HepG2 (cell line): ENCODE data around the gene OR4D9. TPM values are rescaled to one million over a fixed set of nuclear protein-coding genes. Genes with fewer than 3 reads are reported as not detected.
A peak's percentile ranks its signal among the peaks of the same experiment; 100 is the strongest.

ENCODE experiments used
- E2F5 ChIP-seq: sonication (generic); formaldehyde crosslinking; conservative IDR thresholded peaks from 2 replicates; pipeline ENCODE4 v1.4.0; 2020; ENCODE audit warnings: missing genetic modification reagents
- EHMT2 ChIP-seq: fragments of 200-600 bp; sonication (generic); IDR thresholded peaks from 2 replicates; pipeline ENCODE4 v1.7.0; 2017; ENCODE audit warnings: antibody characterized with exemption, low read depth, low read length, borderline replicate concordance
- FOXJ3 ChIP-seq: sonication (generic); formaldehyde crosslinking; IDR thresholded peaks from 2 replicates; pipeline ENCODE4 v1.4.0; 2020; ENCODE audit warnings: missing genetic modification reagents, mild to moderate bottlenecking, borderline replicate concordance
- FUBP1 ChIP-seq: sonication (generic); formaldehyde crosslinking; IDR thresholded peaks from 2 replicates; pipeline ENCODE4 v1.5.1; 2020; ENCODE audit warnings: missing genetic modification reagents, mild to moderate bottlenecking, borderline replicate concordance
- GPN1 ChIP-seq: sonication (generic); formaldehyde crosslinking; IDR thresholded peaks from 2 replicates; pipeline ENCODE4 v1.5.1; 2020; ENCODE audit warnings: missing genetic modification reagents, borderline replicate concordance
- MIER2 ChIP-seq: IDR thresholded peaks from 2 replicates; pipeline ENCODE4 v1.6.1; 2016; ENCODE audit warnings: missing biosample characterization, missing genetic modification reagents
- MTA3 ChIP-seq: sonication (generic); formaldehyde crosslinking; IDR thresholded peaks from 2 replicates; pipeline ENCODE4 v1.4.0; 2020; ENCODE audit warnings: missing genetic modification reagents
- NONO ChIP-seq, 2 experiments: fragments of 450-650 bp in 1 of 2; sonication (generic) in 1 of 2; formaldehyde crosslinking in 1 of 2; IDR thresholded peaks in 1 of 2; conservative IDR thresholded peaks in 1 of 2; 2 replicates each; pipeline versions ENCODE4 v1.6.1 to v1.8.0; 2017 to 2022; ENCODE audit warnings: mild to moderate bottlenecking in 1 of 2, missing genetic modification reagents in 1 of 2, moderate library complexity in 1 of 2
- PHF8 ChIP-seq: sonication (generic); formaldehyde crosslinking; IDR thresholded peaks from 2 replicates; pipeline ENCODE4 v1.5.0; 2020; ENCODE audit warnings: missing genetic modification reagents
- REST ChIP-seq, 2 experiments: IDR thresholded peaks; 2 replicates each; pipeline ENCODE4 v1.6.1; 2011 to 2012; ENCODE audit warnings: low read length in 2 of 2, borderline replicate concordance in 1 of 2, low read depth in 1 of 2, mild to moderate bottlenecking in 1 of 2, moderate library complexity in 1 of 2
- TERF1 ChIP-seq: sonication (generic); formaldehyde crosslinking; IDR thresholded peaks from 2 replicates; pipeline ENCODE4 v1.8.0; 2022; ENCODE audit warnings: mild to moderate bottlenecking, missing genetic modification reagents, moderate library complexity
- THAP9 ChIP-seq: sonication (generic); formaldehyde crosslinking; IDR thresholded peaks from 2 replicates; pipeline ENCODE4; 2020; ENCODE audit warnings: missing genetic modification reagents, mild to moderate bottlenecking, borderline replicate concordance
- ZNF337 ChIP-seq: sonication (generic); formaldehyde crosslinking; IDR thresholded peaks from 2 replicates; pipeline ENCODE4 v1.5.1; 2020; ENCODE audit warnings: missing genetic modification reagents, low read depth, mild to moderate bottlenecking, borderline replicate concordance
- ZNF441 ChIP-seq: sonication (generic); formaldehyde crosslinking; IDR thresholded peaks from 2 replicates; pipeline ENCODE4 v1.7.0; 2021; ENCODE audit warnings: missing genetic modification reagents, borderline replicate concordance
- ZNF800 ChIP-seq: sonication (generic); formaldehyde crosslinking; IDR thresholded peaks from 2 replicates; pipeline ENCODE4 v1.4.0; 2020; ENCODE audit warnings: missing genetic modification reagents
- polyA plus RNA-seq, 8 experiments: library from polyadenylated mRNA; depleted of rRNA in 3 of 8; stranded (reverse) in 7 of 8; unstranded in 1 of 8; fragments of >200 nt; fragmentation: Illumina TruSeq in 4 of 8; extraction: Trizol in 4 of 8; gene quantifications; 2 replicates each; pipeline versions ENCODE4 v1.2.1 to v1.2.3, GENCODE V29; 2011 to 2016; ENCODE audit warnings: low read depth in 4 of 8, missing spikeins in 1 of 8, mixed read lengths in 1 of 8; ENCODE audit not compliant: insufficient read depth in 1 of 8
- total RNA-seq, 5 experiments: library from RNA; depleted of rRNA; stranded (reverse); fragments of >200 nt; fragmentation: Illumina TruSeq; extraction: Trizol; gene quantifications; 2 replicates each; pipeline ENCODE4 v1.2.3, GENCODE V29; 2016; ENCODE audit warnings: low read depth in 1 of 5

Gene OR4D9
- total and polyA plus RNA-seq, 2 of the 13 experiments (the other 11 are each of a cell fraction or from before 2014, with no cell fraction given): not detected

- TF ChIP-seq THAP9 (CRISPR knock-in tag): peak; percentile 64; the same call in 1 of the 2 replicates
- peak; percentile 79 for TF ChIP-seq E2F5 (CRISPR knock-in tag)
- TF ChIP-seq FUBP1: no peak
- TF ChIP-seq NONO (IDR thresholded peaks at IDR 0.05): no peak
- TF ChIP-seq NONO (CRISPR knock-in tag; conservative IDR thresholded peaks at IDR 0.05): peak; percentile 38; the same call in 1 of the 2 replicates
- TF ChIP-seq ZNF337 (CRISPR knock-in tag): no peak
- peak; percentile 60 for TF ChIP-seq FOXJ3
- TF ChIP-seq REST (IDR thresholded peaks at IDR 0.05; ENCODE audit: borderline replicate concordance in 1 of 2, low read depth in 1 of 2, low read length in 2 of 2): no peak; a peak in 1 of 4 replicates
- no peak for TF ChIP-seq EHMT2
- TF ChIP-seq MIER2 (CRISPR knock-in tag): no peak
- peak; percentile 61; the same call in 1 of the 2 replicates for TF ChIP-seq ZNF800
- no peak for TF ChIP-seq ZNF441 (CRISPR knock-in tag)
- TF ChIP-seq PHF8: peak; percentile 43
- TF ChIP-seq TERF1 (CRISPR knock-in tag): 0 out of 2 replicates have a peak, but pooled peaks have one; percentile 25
- no peak for TF ChIP-seq GPN1 (CRISPR knock-in tag)
- TF ChIP-seq MTA3: no peak
Observed at GRCh38 chr11:59550368-59550841, 39.1 kb downstream of the OR4D9 start (continued).
